Suprapubic skin (tissue), 4 donors: ENCODE results near the gene WDR33. TPM values are rescaled to one million over a fixed set of nuclear protein-coding genes. Genes with fewer than 3 reads are reported as not detected.
"Not testable (repeated sequence)": the region's sequence is repeated elsewhere in the genome, so short reads cannot be mapped to it uniquely, and the experiment has no call there.

ENCODE experiments used
- DNase-seq, 2 donors: peaks; one replicate each; pipeline ENCODE4 v3.0.0-alpha.2; 2019; ENCODE audit warnings: low spot score in 2 of 2
- H3K27ac ChIP-seq: fragments of 200-600 bp; sonication (generic); one replicate; pipeline ENCODE4 v1.5.1; 2019
- H3K27me3 ChIP-seq: fragments of 200-600 bp; sonication (generic); one replicate; pipeline ENCODE4 v1.5.1; 2019
- H3K36me3 ChIP-seq: fragments of 200-600 bp; sonication (generic); one replicate; pipeline ENCODE4 v1.5.1; 2019
- H3K4me1 ChIP-seq: fragments of 200-600 bp; sonication (generic); one replicate; pipeline ENCODE4 v1.5.1; 2019
- H3K4me3 ChIP-seq: fragments of 200-600 bp; sonication (generic); one replicate; pipeline ENCODE4 v1.5.1; 2019; ENCODE audit warnings: mild to moderate bottlenecking
- H3K9me3 ChIP-seq: fragments of 200-600 bp; sonication (generic); one replicate; pipeline ENCODE4 v1.5.1; 2019
- CTCF ChIP-seq, 2 donors: fragments of 200-600 bp in 1 of 2; fragments of 450-650 bp in 1 of 2; sonication (generic) in 1 of 2; IDR thresholded peaks; one replicate each; pipeline ENCODE4 v1.5.1; 2016 to 2019; ENCODE audit warnings: antibody characterized with exemption in 2 of 2, mild to moderate bottlenecking in 1 of 2, moderate library complexity in 1 of 2
- EP300 ChIP-seq: sonication (generic); formaldehyde crosslinking; IDR thresholded peaks from one replicate; pipeline ENCODE4 v1.6.1; 2017; ENCODE audit warnings: antibody characterized with exemption
- POLR2A ChIP-seq, 2 donors: fragments of 450-650 bp; IDR thresholded peaks; one replicate each; pipeline ENCODE4 v1.6.1; 2017; ENCODE audit warnings: antibody characterized with exemption in 2 of 2, mild to moderate bottlenecking in 2 of 2, moderate library complexity in 2 of 2
- POLR2AphosphoS5 ChIP-seq, 3 donors: sonication (generic); formaldehyde crosslinking; IDR thresholded peaks; one replicate each; pipeline ENCODE4 v1.6.1; 2017; ENCODE audit warnings: antibody characterized with exemption in 3 of 3
- WGBS: methylation state at CpG from one replicate; pipeline ENCODE4 v1.1.5; 2018; 5-methylcytosine and 5-hydroxymethylcytosine counted together
- total RNA-seq, 4 donors: library from RNA; depleted of rRNA; stranded (reverse); fragments of >200 nt; gene quantifications; one replicate each; pipeline ENCODE4 v1.1.0, GENCODE V29; 2016

Gene WDR33
- total RNA-seq, 4 donors from 2014 or later = 31.9 to 85.8 (median 44.1) TPM

GRCh38 chr2:127810156-127810618 lies 784 bp downstream of the WDR33 start:
- no peaks in the 10 kb centered on the region for H3K36me3 ChIP-seq
- H3K4me1 ChIP-seq = peaks cover 45% of the 10 kb centered on the region
- TF ChIP-seq CTCF (IDR thresholded peaks at IDR 0.05) = no peak
- no peak for TF ChIP-seq POLR2AphosphoS5 (IDR thresholded peaks at IDR 0.05)
- no peak for TF ChIP-seq EP300
- no peak for TF ChIP-seq POLR2A (IDR thresholded peaks at IDR 0.05)
- peak overlapping the region; percentile 90 for H3K4me3 ChIP-seq
- 0% methylated on average over 10 of the region's 10 CpGs for WGBS
- no peaks in the 10 kb centered on the region for H3K9me3 ChIP-seq
- no peak for DNase-seq
- H3K27ac ChIP-seq = peak overlapping the region; percentile 95
- H3K27me3 ChIP-seq = no peaks in the 10 kb centered on the region

GRCh38 chr2:127807678-127808353 lies 3.2 kb downstream of the WDR33 start:
- no peaks in the 10 kb centered on the region for H3K36me3 ChIP-seq
- no peak overlapping the region for H3K27ac ChIP-seq
- no peak for TF ChIP-seq CTCF (IDR thresholded peaks at IDR 0.05)
- TF ChIP-seq EP300 = no peak
- TF ChIP-seq POLR2A (IDR thresholded peaks at IDR 0.05) = no peak
- no peak for TF ChIP-seq POLR2AphosphoS5 (IDR thresholded peaks at IDR 0.05)
- no peaks in the 10 kb centered on the region for H3K27me3 ChIP-seq
- no peak for DNase-seq
- no peak overlapping the region for H3K4me3 ChIP-seq
- WGBS = 83% methylated on average over 3 of the region's 3 CpGs
- H3K9me3 ChIP-seq = no peaks in the 10 kb centered on the region
- peaks cover 46% of the 10 kb centered on the region for H3K4me1 ChIP-seq

GRCh38 chr2:127806860-127807259 lies 4.1 kb downstream of the WDR33 start:
- not testable (repeated sequence) for H3K27me3 ChIP-seq, H3K27ac ChIP-seq, DNase-seq, H3K9me3 ChIP-seq, H3K4me3 ChIP-seq, H3K36me3 ChIP-seq
- WGBS = 78% methylated on average over 6 of the region's 6 CpGs
- peaks cover 44% of the 10 kb centered on the region for H3K4me1 ChIP-seq

GRCh38 chr2:127805491-127805890 lies 5.5 kb downstream of the WDR33 start:
- TF ChIP-seq CTCF (IDR thresholded peaks at IDR 0.05) (no peak), POLR2AphosphoS5 (IDR thresholded peaks at IDR 0.05) (no peak), POLR2A (IDR thresholded peaks at IDR 0.05) (no peak), EP300 (no peak)
- 84% methylated on average over 6 of the region's 6 CpGs for WGBS
- no peaks in the 10 kb centered on the region for H3K27me3 ChIP-seq
- H3K27ac ChIP-seq = no peak overlapping the region
- peaks cover 5% of the 10 kb centered on the region for H3K36me3 ChIP-seq
- H3K9me3 ChIP-seq = no peaks in the 10 kb centered on the region
- H3K4me3 ChIP-seq = no peak overlapping the region
- no peak for DNase-seq
- peaks cover 37% of the 10 kb centered on the region for H3K4me1 ChIP-seq

- Histone ChIP-seq H3K36me3 (peaks cover 5% of the 10 kb centered on the region), H3K9me3 (no peaks in the 10 kb centered on the region), H3K27me3 (no peaks in the 10 kb centered on the region), H3K27ac (no peak overlapping the region), H3K4me3 (no peak overlapping the region), H3K4me1 (peaks cover 4% of the 10 kb centered on the region)
- no peak for DNase-seq
- TF ChIP-seq EP300 (no peak), CTCF (IDR thresholded peaks at IDR 0.05) (no peak), POLR2A (IDR thresholded peaks at IDR 0.05) (no peak), POLR2AphosphoS5 (IDR thresholded peaks at IDR 0.05) (no peak)
- WGBS = 91% methylated on average over 3 of the region's 3 CpGs
Measured at GRCh38 chr2:127799926-127800325, 11.0 kb downstream of the WDR33 start.
